ENCODE results near the gene LPP.

The LPP gene

DNA sequence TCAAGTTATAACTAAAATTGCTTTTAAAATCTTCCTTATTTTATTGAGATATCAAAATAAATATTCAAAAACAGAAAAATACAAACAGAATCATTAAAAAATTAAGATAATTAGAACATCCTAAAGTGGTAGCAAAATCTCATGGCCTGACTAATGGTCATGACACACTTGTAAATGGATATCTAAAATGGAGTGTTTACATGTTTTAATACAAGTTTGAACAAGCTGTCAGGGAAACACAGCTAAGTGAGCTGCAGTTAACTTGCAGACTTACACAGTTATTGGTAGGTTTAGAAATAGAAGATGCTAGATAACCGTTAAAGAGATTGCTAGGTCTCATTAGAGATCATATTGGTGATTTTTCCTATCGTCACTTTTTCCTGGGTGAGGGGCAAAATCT lies 242.3 kb downstream of the LPP start:
- DNase-seq (ENCODE audit: low read depth in 1 of 2, low spot score in 1 of 2) = no peak
- Histone ChIP-seq H3K27ac (replicated peaks) (no peak overlapping the region), H3K27me3 (ENCODE audit: insufficient read depth, poor library complexity, severe bottlenecking) (no peaks in the 10 kb centered on the region), H3K4me3 (replicated peaks; ENCODE audit: insufficient read depth, low read length) (no peak overlapping the region)
- TF ChIP-seq, protein P1, sequence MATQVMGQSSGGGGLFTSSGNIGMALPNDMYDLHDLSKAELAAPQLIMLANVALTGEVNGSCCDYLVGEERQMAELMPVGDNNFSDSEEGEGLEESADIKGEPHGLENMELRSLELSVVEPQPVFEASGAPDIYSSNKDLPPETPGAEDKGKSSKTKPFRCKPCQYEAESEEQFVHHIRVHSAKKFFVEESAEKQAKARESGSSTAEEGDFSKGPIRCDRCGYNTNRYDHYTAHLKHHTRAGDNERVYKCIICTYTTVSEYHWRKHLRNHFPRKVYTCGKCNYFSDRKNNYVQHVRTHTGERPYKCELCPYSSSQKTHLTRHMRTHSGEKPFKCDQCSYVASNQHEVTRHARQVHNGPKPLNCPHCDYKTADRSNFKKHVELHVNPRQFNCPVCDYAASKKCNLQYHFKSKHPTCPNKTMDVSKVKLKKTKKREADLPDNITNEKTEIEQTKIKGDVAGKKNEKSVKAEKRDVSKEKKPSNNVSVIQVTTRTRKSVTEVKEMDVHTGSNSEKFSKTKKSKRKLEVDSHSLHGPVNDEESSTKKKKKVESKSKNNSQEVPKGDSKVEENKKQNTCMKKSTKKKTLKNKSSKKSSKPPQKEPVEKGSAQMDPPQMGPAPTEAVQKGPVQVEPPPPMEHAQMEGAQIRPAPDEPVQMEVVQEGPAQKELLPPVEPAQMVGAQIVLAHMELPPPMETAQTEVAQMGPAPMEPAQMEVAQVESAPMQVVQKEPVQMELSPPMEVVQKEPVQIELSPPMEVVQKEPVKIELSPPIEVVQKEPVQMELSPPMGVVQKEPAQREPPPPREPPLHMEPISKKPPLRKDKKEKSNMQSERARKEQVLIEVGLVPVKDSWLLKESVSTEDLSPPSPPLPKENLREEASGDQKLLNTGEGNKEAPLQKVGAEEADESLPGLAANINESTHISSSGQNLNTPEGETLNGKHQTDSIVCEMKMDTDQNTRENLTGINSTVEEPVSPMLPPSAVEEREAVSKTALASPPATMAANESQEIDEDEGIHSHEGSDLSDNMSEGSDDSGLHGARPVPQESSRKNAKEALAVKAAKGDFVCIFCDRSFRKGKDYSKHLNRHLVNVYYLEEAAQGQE (IDR thresholded peaks at IDR 0.05; ENCODE audit: insufficient replicate concordance, low read depth) = no peak
- TF ChIP-seq GABPA (IDR thresholded peaks at IDR 0.05; ENCODE audit: low read depth) (no peak), SPI1 (IDR thresholded peaks at IDR 0.05; ENCODE audit: borderline replicate concordance, low read depth) (no peak), POLR2AphosphoS5 (IDR thresholded peaks at IDR 0.05; ENCODE audit: low read depth) (no peak)
- TF ChIP-seq, protein P2, sequence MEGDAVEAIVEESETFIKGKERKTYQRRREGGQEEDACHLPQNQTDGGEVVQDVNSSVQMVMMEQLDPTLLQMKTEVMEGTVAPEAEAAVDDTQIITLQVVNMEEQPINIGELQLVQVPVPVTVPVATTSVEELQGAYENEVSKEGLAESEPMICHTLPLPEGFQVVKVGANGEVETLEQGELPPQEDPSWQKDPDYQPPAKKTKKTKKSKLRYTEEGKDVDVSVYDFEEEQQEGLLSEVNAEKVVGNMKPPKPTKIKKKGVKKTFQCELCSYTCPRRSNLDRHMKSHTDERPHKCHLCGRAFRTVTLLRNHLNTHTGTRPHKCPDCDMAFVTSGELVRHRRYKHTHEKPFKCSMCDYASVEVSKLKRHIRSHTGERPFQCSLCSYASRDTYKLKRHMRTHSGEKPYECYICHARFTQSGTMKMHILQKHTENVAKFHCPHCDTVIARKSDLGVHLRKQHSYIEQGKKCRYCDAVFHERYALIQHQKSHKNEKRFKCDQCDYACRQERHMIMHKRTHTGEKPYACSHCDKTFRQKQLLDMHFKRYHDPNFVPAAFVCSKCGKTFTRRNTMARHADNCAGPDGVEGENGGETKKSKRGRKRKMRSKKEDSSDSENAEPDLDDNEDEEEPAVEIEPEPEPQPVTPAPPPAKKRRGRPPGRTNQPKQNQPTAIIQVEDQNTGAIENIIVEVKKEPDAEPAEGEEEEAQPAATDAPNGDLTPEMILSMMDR (IDR thresholded peaks at IDR 0.05; ENCODE audit: insufficient read depth, low read length) = no peak

DNA sequence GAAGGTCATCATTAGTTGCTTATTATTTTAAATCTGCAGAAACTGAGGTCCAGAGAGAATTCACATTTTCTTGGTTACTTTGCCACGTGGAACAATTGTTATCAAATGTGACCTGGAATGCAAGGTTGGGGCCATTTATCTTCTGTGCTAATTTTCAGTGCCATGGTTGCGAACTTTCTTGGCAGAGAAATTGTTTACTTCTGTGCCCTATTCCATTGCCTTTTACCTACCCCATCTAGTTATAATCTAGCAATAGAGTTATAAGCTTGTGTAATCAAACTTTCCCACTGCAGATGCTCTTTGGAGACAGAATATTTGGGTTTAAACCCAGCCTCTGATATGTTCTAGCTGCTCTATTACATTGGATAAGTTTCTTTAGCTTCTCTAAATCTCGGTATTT lies 242.9 kb downstream of the LPP start:
- Histone ChIP-seq H3K27me3 (ENCODE audit: insufficient read depth, poor library complexity, severe bottlenecking) (no peaks in the 10 kb centered on the region), H3K27ac (replicated peaks) (no peak overlapping the region), H3K4me3 (replicated peaks; ENCODE audit: insufficient read depth, low read length) (no peak overlapping the region)
- TF ChIP-seq POLR2AphosphoS5 (IDR thresholded peaks at IDR 0.05; ENCODE audit: low read depth) (no peak), GABPA (IDR thresholded peaks at IDR 0.05; ENCODE audit: low read depth) (no peak), SPI1 (IDR thresholded peaks at IDR 0.05; ENCODE audit: borderline replicate concordance, low read depth) (no peak)
- TF ChIP-seq, protein P2 (IDR thresholded peaks at IDR 0.05; ENCODE audit: insufficient read depth, low read length) = no peak
- TF ChIP-seq, protein P1 (IDR thresholded peaks at IDR 0.05; ENCODE audit: insufficient replicate concordance, low read depth) = no peak
- no peak for DNase-seq (ENCODE audit: low read depth in 1 of 2, low spot score in 1 of 2)

DNA sequence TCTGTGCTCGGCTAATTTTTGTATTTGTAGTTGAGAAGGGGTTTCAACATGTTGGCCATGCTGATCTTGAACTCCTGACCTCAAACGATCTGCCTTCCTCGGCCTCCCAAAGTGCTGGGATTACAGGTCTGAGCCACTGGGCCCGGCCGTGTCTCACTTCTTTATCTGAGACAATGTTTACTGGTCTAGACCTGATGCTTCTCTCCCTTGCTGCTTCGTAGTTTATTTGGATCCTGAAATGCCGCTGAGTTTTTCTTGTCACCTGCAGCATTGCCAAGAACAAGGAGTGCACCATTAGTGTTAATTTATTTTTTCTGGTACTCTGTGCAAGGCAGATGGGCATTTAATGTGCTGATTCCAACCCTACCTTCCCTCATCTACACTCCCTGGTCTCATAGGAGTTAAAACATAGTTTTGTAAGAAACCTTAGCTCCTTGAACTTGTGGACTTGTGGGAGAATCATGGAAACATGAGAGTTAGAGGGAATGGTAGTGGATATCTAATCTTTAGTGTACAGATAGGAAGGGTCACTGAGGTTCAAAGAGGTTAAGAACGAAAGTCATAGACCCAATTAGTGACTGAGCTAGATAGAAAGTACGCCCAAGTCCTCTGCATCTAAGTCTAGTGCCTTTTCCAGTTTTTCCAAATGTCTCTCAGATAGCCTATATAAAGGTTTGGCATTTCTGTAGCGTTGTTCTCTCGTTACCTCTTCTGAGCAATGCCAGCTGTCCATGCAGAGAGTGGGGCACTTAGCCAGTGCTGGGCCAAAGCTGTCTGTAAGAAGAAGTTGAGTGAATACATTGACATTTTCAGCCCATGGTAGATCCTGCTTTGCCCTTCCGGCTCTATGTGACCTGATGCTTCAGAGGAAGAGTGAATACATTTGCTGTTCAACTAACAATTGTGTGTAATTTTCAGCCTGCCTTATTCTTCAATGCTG lies 244.1 kb downstream of the LPP start:
- H3K27ac ChIP-seq (replicated peaks) = no peak overlapping the region

More for the DNA sequence above, 244.1 kb downstream of the LPP start:
- TF ChIP-seq, protein P2 (IDR thresholded peaks at IDR 0.05; ENCODE audit: insufficient read depth, low read length) = no peak
- no peak for TF ChIP-seq POLR2AphosphoS5 (IDR thresholded peaks at IDR 0.05; ENCODE audit: low read depth)
- TF ChIP-seq SPI1 (IDR thresholded peaks at IDR 0.05; ENCODE audit: borderline replicate concordance, low read depth) = no peak
- TF ChIP-seq GABPA (IDR thresholded peaks at IDR 0.05; ENCODE audit: low read depth) = no peak
- TF ChIP-seq, protein P1 (IDR thresholded peaks at IDR 0.05; ENCODE audit: insufficient replicate concordance, low read depth) = no peak
- no peaks in the 10 kb centered on the region for H3K27me3 ChIP-seq (ENCODE audit: insufficient read depth, poor library complexity, severe bottlenecking)
- no peak overlapping the region for H3K4me3 ChIP-seq (replicated peaks; ENCODE audit: insufficient read depth, low read length)
- no peak for DNase-seq (ENCODE audit: low read depth in 1 of 2, low spot score in 1 of 2)
